ENCODE data around the gene CD99L2. TPM values are rescaled to one million over a fixed set of nuclear protein-coding genes. Genes with fewer than 3 reads are reported as not detected.
"Not testable (repeated sequence)": the region's sequence is repeated elsewhere in the genome, so short reads cannot be mapped to it uniquely, and the experiment has no call there.

The CD99L2 gene
- total RNA-seq, 4 donors from 2014 or later: 11.9 to 32.2 (median 23.9) TPM

GRCh38 chrX:150893936-150894335 is 4.5 kb downstream of the CD99L2 start:
- Histone ChIP-seq H3K27ac (no peak overlapping the region), H3K9me3 (no peaks in the 10 kb centered on the region), H3K27me3 (no peaks in the 10 kb centered on the region), H3K4me1 (no peaks in the 10 kb centered on the region), H3K36me3 (no peaks in the 10 kb centered on the region), H3K4me3 (no peak overlapping the region)
- TF ChIP-seq CTCF (IDR thresholded peaks at IDR 0.05) (no peak), POLR2A (IDR thresholded peaks at IDR 0.05) (no peak)
- no peak for DNase-seq

GRCh38 chrX:150889131-150889530 is 9.3 kb downstream of the CD99L2 start:
- no peak for TF ChIP-seq CTCF (IDR thresholded peaks at IDR 0.05)
- no peak for TF ChIP-seq POLR2A (IDR thresholded peaks at IDR 0.05)
- Histone ChIP-seq H3K9me3 (no peaks in the 10 kb centered on the region), H3K4me3 (no peak overlapping the region), H3K4me1 (no peaks in the 10 kb centered on the region), H3K27ac (no peak overlapping the region), H3K36me3 (no peaks in the 10 kb centered on the region), H3K27me3 (no peaks in the 10 kb centered on the region)
- no peak for DNase-seq

- H3K27me3 ChIP-seq: no peaks in the 10 kb centered on the region
- H3K27ac ChIP-seq: no peak overlapping the region
- no peaks in the 10 kb centered on the region for H3K36me3 ChIP-seq
- H3K4me3 ChIP-seq: no peak overlapping the region
- H3K9me3 ChIP-seq: no peaks in the 10 kb centered on the region
- DNase-seq: no peak
- TF ChIP-seq POLR2A (IDR thresholded peaks at IDR 0.05): no peak
- TF ChIP-seq CTCF (IDR thresholded peaks at IDR 0.05): no peak
- no peaks in the 10 kb centered on the region for H3K4me1 ChIP-seq
Observed at GRCh38 chrX:150887906-150888465, 10.5 kb downstream of the CD99L2 start.

GRCh38 chrX:150887268-150887667 is 11.2 kb downstream of the CD99L2 start:
- not testable (repeated sequence) for H3K27me3 ChIP-seq, H3K36me3 ChIP-seq, DNase-seq, H3K9me3 ChIP-seq, H3K4me3 ChIP-seq, H3K4me1 ChIP-seq, H3K27ac ChIP-seq

- Histone ChIP-seq H3K4me1 (no peaks in the 10 kb centered on the region), H3K36me3 (no peaks in the 10 kb centered on the region), H3K27me3 (no peaks in the 10 kb centered on the region), H3K27ac (no peak overlapping the region), H3K4me3 (no peak overlapping the region), H3K9me3 (no peaks in the 10 kb centered on the region)
- TF ChIP-seq CTCF (IDR thresholded peaks at IDR 0.05) (no peak), POLR2A (IDR thresholded peaks at IDR 0.05) (no peak)
- DNase-seq: no peak
Observed at GRCh38 chrX:150886381-150886780, 12.1 kb downstream of the CD99L2 start.

GRCh38 chrX:150880808-150881165 is 17.7 kb downstream of the CD99L2 start:
- Histone ChIP-seq H3K36me3 (no peaks in the 10 kb centered on the region), H3K9me3 (no peaks in the 10 kb centered on the region), H3K27me3 (no peaks in the 10 kb centered on the region), H3K4me3 (no peak overlapping the region), H3K27ac (no peak overlapping the region), H3K4me1 (no peaks in the 10 kb centered on the region)
- DNase-seq: no peak
- TF ChIP-seq POLR2A (IDR thresholded peaks at IDR 0.05) (no peak), CTCF (IDR thresholded peaks at IDR 0.05) (no peak)
